KOPT-K1 (cell line): ENCODE data around the gene VAMP1.
"Not testable (repeated sequence)": the region's sequence is repeated elsewhere in the genome, so short reads cannot be mapped to it uniquely, and the experiment has no call there.

Experiments used
- H3K27ac ChIP-seq: fragments of 200-600 bp; sonication (generic); 2 replicates; pipeline ENCODE4 v1.5.1; 2016; ENCODE audit warnings: antibody characterized with exemption, mild to moderate bottlenecking, low read depth, low read length; ENCODE audit not compliant: poor library complexity, severe bottlenecking
- H3K36me3 ChIP-seq: fragments of 200-600 bp; sonication (generic); 2 replicates; pipeline ENCODE4 v1.5.1; 2017; ENCODE audit warnings: antibody characterized with exemption, mild to moderate bottlenecking, low read length, moderate library complexity; ENCODE audit not compliant: insufficient read depth
- H3K9me3 ChIP-seq: fragments of 200-600 bp; sonication (generic); 2 replicates; pipeline ENCODE4 v1.5.1; 2017; ENCODE audit warnings: antibody characterized with exemption, low read length, mild to moderate bottlenecking; ENCODE audit not compliant: insufficient read depth, poor library complexity, severe bottlenecking

VAMP1 gene

DNA sequence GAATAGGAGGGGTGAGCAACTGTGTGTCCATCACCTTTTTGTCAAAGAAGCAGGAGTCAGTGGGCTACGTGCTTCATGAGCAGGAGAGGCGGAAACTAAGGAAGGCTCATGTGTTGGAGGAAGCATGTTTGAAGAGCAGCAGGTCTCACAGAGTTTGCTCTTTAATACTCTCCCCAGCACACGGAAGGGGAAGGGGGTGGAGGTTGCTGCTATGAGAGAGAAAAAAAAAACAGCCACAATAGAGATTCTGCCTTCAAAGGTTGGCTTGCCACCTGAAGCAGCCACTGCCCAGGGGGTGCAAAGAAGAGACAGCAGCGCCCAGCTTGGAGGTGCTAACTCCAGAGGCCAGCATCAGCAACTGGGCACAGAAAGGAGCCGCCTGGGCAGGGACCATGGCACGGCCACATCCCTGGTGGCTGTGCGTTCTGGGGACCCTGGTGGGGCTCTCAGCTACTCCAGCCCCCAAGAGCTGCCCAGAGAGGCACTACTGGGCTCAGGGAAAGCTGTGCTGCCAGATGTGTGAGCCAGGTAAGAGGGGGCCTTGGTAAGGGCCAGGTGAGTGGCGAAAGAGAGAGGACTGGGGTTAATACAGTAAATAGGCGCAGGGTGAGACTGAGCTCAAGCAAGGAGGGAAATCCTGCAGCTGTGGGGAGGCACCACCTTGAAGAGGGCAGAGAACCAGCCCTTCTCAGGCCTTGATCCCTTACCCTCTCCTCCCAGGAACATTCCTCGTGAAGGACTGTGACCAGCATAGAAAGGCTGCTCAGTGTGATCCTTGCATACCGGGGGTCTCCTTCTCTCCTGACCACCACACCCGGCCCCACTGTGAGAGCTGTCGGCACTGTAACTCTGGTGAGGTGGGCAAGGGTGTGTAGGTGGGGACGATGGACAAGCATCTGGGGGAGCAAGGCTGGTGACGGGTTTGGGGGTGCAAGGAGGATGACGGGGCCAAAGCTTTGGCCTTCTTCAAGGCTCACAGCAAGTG is 25.5 kb downstream of the VAMP1 start, which contains the start of gene CD27:
Gene CD27, plus strand, starts transcription at position 252 of the 985 bp plus-strand sequence. Its CDS starts 141 bp downstream, at position 393.
- H3K9me3 ChIP-seq = no peaks in the 10 kb centered on the region
- H3K27ac ChIP-seq = peak within 1 kb of the TSS; percentile 75
- H3K36me3 ChIP-seq = peaks cover 3% of the 10 kb centered on the region; the same call in 1 of the 2 replicates

DNA sequence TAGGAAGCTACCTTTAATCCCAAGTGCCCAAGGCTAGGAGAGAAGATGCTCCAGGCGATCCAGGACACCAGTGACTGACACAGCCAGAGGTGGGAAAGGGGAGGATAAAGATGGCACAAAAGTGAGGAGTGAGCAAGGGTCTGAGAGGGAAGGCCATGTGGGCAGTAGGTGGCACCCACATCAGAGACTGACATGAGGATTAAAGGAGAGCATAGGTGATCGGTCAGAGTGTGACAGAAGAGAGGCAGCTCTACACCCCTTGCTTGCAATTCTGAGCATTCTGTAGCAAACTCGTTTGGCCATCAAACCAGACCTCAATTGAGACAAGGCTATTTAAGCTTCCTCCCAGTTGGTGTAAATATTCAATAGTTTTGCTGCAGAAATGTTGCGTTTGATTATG is 26.4 kb downstream of the VAMP1 start:
- H3K27ac ChIP-seq = peak overlapping the region; percentile 75
- H3K36me3 ChIP-seq = peaks cover 3% of the 10 kb centered on the region; the same call in 1 of the 2 replicates
- no peaks in the 10 kb centered on the region for H3K9me3 ChIP-seq

DNA sequence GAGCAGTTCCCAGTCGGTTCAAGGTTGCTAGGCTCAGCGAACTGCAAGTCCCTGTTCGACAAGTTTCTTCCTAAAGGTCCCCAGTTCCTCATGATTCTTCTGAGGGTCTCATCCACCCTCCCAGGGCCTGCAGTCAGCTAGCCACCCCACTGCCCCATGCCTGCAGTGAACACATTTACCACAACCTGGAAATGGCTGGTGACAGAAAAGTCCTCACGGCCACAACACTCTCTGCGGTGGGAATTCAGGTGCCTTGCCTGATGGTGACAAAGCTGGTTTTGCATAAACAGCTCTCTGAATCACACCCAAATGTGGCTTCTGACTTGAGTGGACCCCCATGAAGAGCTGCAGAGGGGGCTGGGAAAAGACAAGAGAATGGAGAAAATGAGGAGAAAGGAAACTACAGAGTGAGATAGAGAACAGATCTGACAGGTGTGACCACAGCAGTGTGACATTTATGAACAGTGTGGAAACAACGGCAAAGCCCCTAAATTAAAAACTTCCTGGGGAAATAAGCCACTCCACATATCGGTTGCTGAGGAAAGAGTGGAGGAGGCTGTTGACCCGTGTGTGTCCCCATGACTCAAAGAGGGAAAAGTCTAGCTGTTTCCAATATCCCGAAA is 27.0 kb downstream of the VAMP1 start:
- Histone ChIP-seq H3K9me3 (no peaks in the 10 kb centered on the region), H3K27ac (peak overlapping the region; percentile 75), H3K36me3 (peaks cover 3% of the 10 kb centered on the region; the same call in 1 of the 2 replicates)

DNA sequence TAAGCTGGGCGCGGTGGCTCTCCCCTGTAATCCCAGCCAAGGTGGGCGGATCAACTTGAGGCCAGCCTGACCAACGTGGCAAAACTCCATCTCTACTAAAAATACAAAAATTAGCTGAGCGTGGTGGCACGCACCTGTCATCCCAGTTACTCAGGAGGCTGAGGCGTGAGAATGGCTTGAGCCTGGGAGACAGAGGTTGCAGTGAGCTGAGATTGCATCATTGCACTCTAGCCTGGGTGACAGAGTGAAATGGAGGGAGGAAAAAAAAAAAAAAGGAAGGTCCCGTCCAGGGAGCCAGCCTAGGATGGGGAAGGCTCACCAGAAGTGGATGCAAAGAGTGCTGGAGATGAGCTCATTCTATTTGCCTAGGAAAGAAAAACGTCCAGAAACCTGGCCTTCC is 27.6 kb downstream of the VAMP1 start:
- peak overlapping the region; percentile 75 for H3K27ac ChIP-seq
- no peaks in the 10 kb centered on the region for H3K9me3 ChIP-seq
- peaks cover 3% of the 10 kb centered on the region; the same call in 1 of the 2 replicates for H3K36me3 ChIP-seq

DNA sequence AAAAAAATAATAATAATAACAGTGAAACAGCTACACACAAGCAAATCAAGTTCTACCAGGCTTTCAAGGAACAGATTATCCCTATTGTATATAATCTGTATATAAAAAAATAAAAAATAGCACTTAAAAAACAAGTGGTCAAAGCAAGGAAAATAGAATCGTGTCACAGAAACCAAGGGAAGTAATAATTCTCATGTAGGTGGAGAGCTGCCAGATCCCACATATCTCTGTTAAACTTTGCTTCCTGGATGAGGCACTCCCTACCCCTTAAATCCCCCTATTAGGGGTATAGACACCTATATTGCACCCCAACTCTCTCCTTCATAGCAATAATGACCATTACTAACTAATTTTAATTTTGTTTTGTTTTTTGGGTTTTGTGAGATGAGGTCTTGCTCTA is 30.1 kb downstream of the VAMP1 start:
- Histone ChIP-seq H3K9me3 (no peaks in the 10 kb centered on the region), H3K36me3 (no peaks in the 10 kb centered on the region), H3K27ac (no peak overlapping the region)

DNA sequence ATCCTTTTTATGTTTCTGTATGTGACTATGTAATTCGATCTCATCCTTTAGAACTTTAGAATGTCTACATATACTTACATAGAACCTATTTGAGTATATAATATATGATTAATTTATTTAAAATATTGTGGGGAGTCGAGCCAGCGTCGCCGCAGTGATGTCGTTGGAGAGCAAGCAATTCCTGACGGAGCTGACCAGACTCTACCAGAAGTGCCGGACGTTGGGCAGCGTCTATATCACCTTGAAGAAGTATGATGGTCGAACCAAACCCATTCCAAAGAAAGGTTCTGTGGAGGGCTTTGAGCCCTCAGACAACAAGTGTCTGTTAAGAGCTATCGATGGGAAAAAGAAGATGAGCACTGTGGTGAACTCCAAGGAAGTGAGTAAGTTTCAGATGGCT is 32.1 kb downstream of the VAMP1 start:
- Histone ChIP-seq H3K27ac (no peak overlapping the region), H3K9me3 (no peaks in the 10 kb centered on the region), H3K36me3 (no peaks in the 10 kb centered on the region)

DNA sequence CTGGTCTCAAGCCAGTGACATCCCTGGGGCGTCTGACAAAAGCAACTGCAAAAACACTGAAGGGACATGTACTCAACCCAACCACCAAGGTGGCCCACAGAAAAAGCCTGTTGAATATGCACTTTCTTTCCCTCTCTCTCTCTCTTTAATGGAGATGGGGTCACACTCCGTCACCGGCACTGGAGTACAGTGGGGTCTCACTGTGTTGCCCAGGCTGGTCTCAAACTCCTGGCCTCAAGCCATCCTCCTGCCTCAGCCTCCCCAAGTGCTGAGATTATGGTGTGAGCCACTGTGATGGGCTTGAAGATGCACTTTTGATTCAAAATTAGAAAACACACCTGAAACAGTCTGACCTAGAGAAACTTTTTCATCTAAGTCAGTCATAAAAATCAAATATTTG is 32.9 kb downstream of the VAMP1 start:
- no peaks in the 10 kb centered on the region for H3K9me3 ChIP-seq
- H3K27ac ChIP-seq = no peak overlapping the region
- no peaks in the 10 kb centered on the region for H3K36me3 ChIP-seq

DNA sequence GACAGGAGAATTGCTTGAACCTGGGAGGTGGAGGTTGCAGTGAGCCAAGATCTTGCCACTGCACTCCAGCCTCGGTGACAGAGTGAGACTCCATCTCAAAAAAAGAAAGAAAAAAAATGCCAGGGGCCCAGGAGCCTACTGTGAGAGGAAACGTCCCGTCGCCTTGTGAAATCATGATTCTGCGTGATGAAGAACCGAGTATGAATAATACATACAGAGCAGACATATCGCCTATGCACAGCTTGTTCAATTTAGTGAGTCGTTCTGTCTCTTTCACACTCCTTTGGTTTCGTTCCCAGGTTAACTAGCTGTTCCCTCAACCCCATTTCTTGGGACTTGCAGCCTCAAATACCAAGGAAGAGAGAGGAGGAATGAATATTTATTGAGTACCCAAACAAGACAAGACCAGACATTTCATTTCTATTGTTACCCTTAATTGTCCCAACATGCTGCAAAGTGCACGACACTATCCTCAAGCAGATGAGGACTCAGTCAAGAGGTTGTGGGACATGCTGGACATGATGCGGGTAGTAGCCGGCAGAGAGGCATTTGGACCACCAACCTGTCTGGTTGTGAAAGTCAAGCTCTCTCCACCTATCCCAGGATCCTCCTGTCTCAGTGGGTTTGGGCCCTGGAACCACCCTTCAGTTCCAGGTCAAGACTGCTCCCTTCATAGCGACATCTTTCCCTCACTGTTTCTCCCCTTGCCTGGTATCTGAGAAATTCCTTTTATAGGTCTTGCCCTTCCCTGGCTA is 34.3 kb downstream of the VAMP1 start:
- H3K27ac ChIP-seq = no peak overlapping the region

DNA sequence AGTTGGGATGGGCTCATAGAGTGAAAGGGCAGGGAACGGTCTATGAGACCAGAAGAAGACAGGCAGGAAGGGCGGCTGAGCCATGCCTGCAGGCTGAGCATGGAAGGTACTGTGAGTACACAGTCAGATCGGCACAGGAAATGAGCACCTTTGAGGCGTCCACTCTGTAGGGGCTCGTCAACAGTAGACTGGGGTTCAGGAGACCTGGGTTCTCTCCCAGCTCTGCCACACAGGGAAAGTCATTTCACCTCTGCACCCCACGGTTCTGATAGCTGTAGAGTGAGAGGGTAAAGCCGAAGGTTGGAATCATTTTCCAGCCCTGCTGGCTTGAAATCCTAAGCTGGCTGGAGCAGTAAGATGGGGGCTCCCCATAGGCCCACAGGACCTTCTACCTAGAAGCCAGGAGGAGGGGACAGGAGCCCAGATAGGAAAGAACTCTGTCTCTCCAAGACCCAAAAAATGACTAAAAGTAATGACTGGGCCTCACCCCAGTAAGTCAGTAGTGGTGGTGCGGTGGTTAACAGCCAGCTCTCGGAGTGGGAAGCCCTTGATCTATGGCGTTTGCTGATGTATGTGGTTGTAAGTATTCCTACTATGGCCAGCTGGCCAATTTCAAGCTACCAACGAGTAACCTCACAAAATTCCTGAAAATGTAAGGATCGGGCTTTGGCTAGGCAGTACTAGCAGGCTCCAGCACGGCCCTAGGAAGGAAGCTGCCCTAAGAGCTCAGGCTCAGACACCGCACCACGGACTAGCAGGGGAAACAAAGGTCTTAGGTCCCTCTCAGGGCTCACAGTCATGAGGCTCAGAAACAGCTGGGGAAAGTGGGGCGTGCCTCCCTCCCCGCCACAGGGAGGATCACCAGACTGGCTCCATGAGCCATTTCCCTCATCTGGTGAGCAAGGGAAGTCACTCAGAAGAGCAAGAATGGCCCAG is 36.0 kb downstream of the VAMP1 start:
- no peaks in the 10 kb centered on the region for H3K9me3 ChIP-seq
- no peak overlapping the region for H3K27ac ChIP-seq
- H3K36me3 ChIP-seq = no peaks in the 10 kb centered on the region

More for the DNA sequence above, 34.3 kb downstream of the VAMP1 start:
- Histone ChIP-seq H3K36me3 (no peaks in the 10 kb centered on the region), H3K9me3 (no peaks in the 10 kb centered on the region)

DNA sequence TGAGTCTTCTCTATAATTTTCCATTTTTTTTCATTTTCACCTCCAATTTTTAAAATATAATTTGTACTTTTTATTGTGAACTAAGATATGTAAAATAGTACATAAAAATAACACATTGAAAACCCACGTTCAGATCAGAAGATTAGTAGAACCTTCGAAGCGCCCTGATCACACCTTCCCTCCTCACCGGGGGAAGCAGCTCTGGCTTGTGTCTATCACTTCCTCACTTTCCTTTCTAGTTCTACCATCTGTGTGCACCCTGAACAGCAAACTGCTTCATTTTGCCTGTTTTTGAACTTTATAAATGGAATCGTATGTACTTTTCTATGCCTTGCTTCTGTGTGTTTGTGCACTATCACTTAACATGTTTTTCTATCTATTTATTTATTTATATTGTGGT is 37.5 kb downstream of the VAMP1 start:
- no peaks in the 10 kb centered on the region for H3K9me3 ChIP-seq
- no peaks in the 10 kb centered on the region for H3K36me3 ChIP-seq
- no peak overlapping the region for H3K27ac ChIP-seq

DNA sequence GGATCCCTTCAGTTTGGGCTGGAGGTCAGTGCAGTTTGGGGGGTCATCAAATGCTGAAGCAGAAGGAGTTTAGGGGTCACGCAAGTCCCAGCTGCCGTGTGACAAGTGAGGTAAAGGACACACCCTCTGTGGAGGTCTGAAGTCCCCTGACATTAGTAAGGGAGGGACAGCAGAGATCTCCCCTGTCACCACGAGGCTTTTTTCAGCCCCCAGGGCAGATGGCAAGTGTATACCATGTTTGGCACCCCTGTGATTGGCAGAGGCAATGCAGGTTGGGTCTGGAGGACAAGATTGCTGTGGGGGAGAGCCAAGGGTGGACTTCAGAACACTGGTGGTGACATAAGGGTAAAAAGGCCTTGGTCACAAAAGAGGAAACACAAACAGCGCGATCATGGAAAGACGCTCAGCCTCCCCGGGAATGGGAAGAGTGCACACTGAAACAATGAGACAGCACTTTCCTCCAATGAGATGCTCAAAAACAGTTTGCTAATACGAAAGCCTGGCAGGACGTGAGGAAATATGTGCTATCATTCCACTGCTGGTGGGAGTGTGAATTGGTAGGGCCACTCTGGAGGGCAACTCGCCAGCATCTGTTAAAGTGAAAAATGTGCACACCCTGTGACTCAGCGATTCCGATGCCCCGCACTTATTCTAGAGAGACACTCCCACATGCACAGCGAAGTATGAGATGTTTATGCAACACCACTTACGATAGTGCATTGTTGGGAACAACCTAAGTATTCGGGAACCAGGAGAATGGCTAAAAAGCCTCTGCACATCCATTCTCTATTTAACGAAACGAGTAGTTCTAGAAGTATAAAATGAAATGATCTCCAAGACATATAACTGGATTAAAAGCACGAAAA is 40.1 kb downstream of the VAMP1 start:
- H3K9me3 ChIP-seq = no peaks in the 10 kb centered on the region
- H3K27ac ChIP-seq = peak overlapping the region; percentile 18
- H3K36me3 ChIP-seq = no peaks in the 10 kb centered on the region

DNA sequence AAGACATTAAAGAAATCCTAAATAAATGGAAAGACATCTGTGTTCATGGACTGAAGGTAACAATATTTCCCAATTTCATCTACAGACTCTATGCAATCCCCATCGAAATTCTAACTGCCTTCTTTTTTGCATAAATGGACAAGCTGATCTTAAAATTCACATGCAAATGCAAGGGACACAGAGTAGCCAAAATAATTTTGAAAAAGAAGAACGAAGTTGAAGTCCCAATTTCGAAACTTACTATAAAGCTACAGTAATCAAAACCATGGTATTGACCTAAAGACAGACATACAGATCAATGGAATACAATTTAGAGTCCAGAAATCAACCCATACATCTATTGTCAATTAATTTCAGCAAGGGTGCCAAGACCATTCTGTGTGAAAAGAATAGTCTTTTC is 42.2 kb downstream of the VAMP1 start:
- no peaks in the 10 kb centered on the region for H3K36me3 ChIP-seq

DNA sequence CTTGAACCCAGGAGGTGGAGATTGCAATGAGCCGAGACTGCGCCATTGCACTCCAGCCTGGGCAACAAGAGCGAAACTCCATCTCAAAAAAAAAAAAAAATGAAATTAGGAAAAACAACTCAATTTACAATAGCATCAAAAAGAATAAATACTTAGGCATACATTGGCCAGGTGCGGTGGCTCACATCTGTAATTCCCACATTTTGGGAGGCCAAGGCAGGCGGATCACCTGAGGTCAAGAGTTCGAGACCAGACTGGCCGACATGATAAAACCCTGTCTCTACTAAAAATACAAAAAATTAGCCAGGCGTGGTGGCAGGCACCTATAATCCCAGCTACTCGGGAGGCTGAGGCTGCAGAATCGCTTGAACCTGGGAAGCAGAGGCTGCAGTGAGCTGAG is 42.7 kb downstream of the VAMP1 start:
- H3K9me3 ChIP-seq, H3K36me3 ChIP-seq: not testable (repeated sequence)
- H3K27ac ChIP-seq = peak overlapping the region; percentile 77

More for the DNA sequence above, 42.2 kb downstream of the VAMP1 start:
- H3K27ac ChIP-seq = peak overlapping the region; percentile 77
- H3K9me3 ChIP-seq = no peaks in the 10 kb centered on the region
